Stomach (tissue), 4 donors: Measurements from ENCODE around the gene FAM229A.

Experiments used
- CTCF ChIP-seq, 7 experiments: fragments of 450-650 bp in 4 of 7; fragments of 200-600 bp in 3 of 7; sonication (generic) in 3 of 7; IDR thresholded peaks; one replicate each; pipeline ENCODE4 v1.5.1; 2016 to 2019; ENCODE audit warnings: antibody characterized with exemption in 7 of 7, control low read depth in 2 of 7, mild to moderate bottlenecking in 1 of 7
- EP300 ChIP-seq: sonication (generic); formaldehyde crosslinking; IDR thresholded peaks from one replicate; pipeline ENCODE4 v1.6.1; 2017; ENCODE audit warnings: antibody characterized with exemption
- POLR2A ChIP-seq, 4 donors: fragments of 450-650 bp; IDR thresholded peaks; one replicate each; pipeline ENCODE4 v1.6.1; 2016; ENCODE audit warnings: antibody characterized with exemption in 4 of 4, control low read depth in 2 of 4, mild to moderate bottlenecking in 1 of 4, moderate library complexity in 1 of 4

GRCh38 chr1:32342704-32343103 is 19.6 kb downstream of the FAM229A start:
- TF ChIP-seq EP300 (no peak), CTCF (IDR thresholded peaks at IDR 0.05) (no peak), POLR2A (IDR thresholded peaks at IDR 0.05) (no peak)
